Activated CD4-positive, alpha-beta memory T cell treated with anti-CD3 and anti-CD28 coated beads, Interleukin-2, amount 10 ng/mL, durations not matched to agents 7 days and 5 days (primary cell): Measurements from ENCODE around the gene TMPRSS6. TPM values are rescaled to one million over a fixed set of nuclear protein-coding genes. Genes with fewer than 3 reads are reported as not detected.

Experiments used
- CTCF ChIA-PET: fragments of 350-600 bp; sonication (Branson Sonifier 250); formaldehyde crosslinking; loops from one replicate; lab custom pipeline; 2021; ENCODE audit warnings: antibody characterized with exemption, inconsistent platforms; lab: Charles Lee
- POLR2A ChIA-PET: fragments of 350-600 bp; sonication (Branson Sonifier 250); formaldehyde crosslinking; loops from one replicate; lab custom pipeline; 2021; ENCODE audit warnings: antibody characterized with exemption; lab: Charles Lee
- DNase-seq: peaks from one replicate; pipeline ENCODE4 v3.0.0-alpha.2; 2020
- H3K27ac Mint-ChIP-seq: one replicate; pipeline ENCODE4 v1.8.0; 2021; ENCODE audit warnings: mild to moderate bottlenecking, mixed read lengths
- H3K27me3 Mint-ChIP-seq: one replicate; pipeline ENCODE4 v1.8.0; 2021; ENCODE audit warnings: mixed read lengths
- H3K36me3 Mint-ChIP-seq: one replicate; pipeline ENCODE4 v1.8.0; 2021; ENCODE audit warnings: low read depth, mixed read lengths
- H3K4me1 Mint-ChIP-seq: one replicate; pipeline ENCODE4 v1.8.0; 2021; ENCODE audit warnings: mixed read lengths
- H3K4me3 Mint-ChIP-seq: one replicate; pipeline ENCODE4 v1.8.0; 2021; ENCODE audit warnings: mild to moderate bottlenecking, mixed read lengths
- H3K9me3 Mint-ChIP-seq: one replicate; pipeline ENCODE4 v1.8.0; 2021; ENCODE audit warnings: mixed read lengths
- total RNA-seq, 2 experiments: library from RNA; stranded (reverse); gene quantifications; one replicate each; pipeline ENCODE4 v1.2.3, GENCODE V29; 2021

Gene TMPRSS6
- total RNA-seq, 2 experiments from 2014 or later, result 14.0 to 14.7 TPM

DNA sequence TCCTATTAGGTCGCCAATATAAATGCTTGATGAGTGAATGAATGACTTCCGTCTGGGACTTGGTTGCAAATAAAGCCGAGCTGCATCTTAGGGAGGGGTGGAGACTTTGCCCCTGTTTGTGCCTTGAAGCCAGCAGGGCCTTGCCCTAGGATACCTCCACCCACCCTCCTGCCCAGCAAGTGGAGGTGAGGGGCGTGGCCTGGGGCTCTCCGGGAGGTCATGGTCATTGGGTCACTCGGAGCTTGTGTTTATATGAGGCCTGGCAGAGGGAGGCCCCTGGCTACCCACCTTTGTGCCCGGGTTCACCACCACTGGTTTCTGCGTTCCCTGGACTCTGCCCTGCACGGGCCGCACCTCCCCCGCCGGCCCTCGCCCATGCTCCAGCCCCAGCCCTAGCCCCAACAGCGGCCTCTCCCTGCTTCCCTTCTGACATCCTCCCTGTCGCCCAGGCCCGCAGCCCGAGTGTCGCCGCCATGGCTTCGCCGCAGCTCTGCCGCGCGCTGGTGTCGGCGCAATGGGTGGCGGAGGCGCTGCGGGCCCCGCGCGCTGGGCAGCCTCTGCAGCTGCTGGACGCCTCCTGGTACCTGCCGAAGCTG lies 85.7 kb downstream of the TMPRSS6 start:
- CTCF ChIA-PET, result no interaction called here

DNA sequence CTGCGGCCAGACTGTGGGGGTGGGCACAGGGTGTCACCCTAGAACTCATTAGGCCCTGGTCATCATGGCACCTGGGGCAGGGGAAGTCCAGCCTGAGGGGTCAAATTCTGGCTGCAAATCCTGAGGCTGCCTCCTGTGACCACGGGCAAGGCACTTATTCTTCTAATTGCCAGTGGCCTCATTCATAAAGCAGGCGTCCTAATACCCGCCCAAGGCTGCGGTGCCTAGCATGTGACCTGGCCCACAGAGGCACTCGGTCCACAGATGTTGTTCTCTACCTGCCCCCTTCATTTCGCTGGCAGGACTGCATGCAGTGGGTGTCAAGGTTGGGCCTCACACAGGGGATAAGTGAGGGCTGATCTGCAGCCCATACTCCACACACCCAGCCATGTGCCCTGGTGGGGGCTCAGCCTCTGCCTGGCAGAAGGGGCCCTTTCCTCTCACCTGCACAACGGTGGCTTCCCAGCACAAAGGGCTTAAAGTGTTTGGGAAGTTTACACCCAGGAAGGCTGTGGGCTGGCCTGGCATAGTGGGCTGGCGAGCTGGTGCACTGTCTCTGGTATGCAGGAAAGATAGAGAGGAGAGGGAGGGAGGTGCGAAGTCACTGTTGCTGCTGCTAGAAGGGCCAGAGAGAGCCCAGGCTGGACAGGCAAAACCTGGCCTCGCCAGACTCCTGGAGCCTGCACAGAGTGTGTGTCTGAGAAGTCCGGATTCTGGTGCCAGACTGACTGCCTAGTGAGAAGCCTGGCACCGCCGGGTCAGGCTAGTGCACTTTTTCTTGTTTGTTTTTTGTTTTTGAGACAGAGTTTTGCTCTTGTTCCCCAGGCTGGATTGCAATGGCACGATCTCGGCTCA lies 86.8 kb downstream of the TMPRSS6 start:
- Mint-ChIP-seq H3K9me3 (no peaks in the 10 kb centered on the region), H3K36me3 (peaks cover 6% of the 10 kb centered on the region), H3K4me1 (peaks cover 22% of the 10 kb centered on the region), H3K27ac (no peak overlapping the region), H3K27me3 (no peaks in the 10 kb centered on the region), H3K4me3 (no peak overlapping the region)
- POLR2A ChIA-PET, result interaction anchor here (1.1 kb wide), 1 partner anchor 99 kb away, joined by 3 read pairs; no protein-coding TSS in a partner anchor
- CTCF ChIA-PET, result interaction anchor here (1.3 to 2.9 kb wide), 7 partner anchors 10 to 757 kb away, joined by 3 to 13 read pairs (median 3); no protein-coding TSS in a partner anchor
- DNase-seq, result no peak

More for the DNA sequence above, 85.7 kb downstream of the TMPRSS6 start:
- peaks cover 8% of the 10 kb centered on the region for H3K36me3 Mint-ChIP-seq
- no peaks in the 10 kb centered on the region for H3K9me3 Mint-ChIP-seq
- POLR2A ChIA-PET, result no interaction called here
- H3K4me3 Mint-ChIP-seq, result no peak overlapping the region
- no peak for DNase-seq
- H3K27ac Mint-ChIP-seq, result no peak overlapping the region
- peaks cover 20% of the 10 kb centered on the region for H3K4me1 Mint-ChIP-seq
- H3K27me3 Mint-ChIP-seq, result no peaks in the 10 kb centered on the region

DNA sequence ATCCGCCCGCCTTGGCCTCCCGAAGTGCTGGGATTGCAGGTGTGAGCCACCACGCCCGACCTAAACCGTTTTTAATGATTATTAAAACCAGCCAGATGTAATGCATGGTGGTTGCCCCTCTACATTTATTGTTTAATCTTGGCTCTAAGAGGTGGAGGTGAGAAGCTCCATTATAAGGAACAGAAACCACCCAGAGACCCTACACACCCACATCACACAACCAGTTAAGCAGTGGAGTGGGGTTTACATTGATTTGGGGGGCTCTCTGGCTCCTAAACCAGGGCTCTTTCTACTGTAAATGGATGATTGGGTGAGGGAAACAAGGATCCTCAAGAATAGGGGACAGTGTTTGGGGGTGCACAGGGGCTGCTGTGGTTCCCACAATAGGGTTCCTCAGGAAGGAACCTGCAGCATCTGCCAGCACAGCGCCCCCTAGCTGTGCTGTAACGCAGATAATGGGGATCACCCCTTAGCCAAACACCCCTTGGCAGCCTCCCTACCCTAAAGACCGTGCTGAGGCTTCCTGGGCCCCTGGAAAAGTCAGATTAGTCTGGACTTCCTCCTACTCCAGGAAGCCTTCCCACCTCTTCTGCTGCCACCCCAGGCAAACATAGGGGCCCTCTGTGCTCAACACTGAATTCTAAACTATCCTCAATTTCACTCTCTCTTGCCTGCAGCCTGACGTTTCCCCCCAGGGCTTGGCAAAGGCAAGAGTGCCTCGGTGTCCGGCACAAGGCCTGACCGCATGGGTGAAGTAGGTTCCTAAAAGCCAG lies 87.6 kb downstream of the TMPRSS6 start:
- H3K4me1 Mint-ChIP-seq, result peaks cover 22% of the 10 kb centered on the region
- H3K4me3 Mint-ChIP-seq, result peak overlapping the region; percentile 46
- ChIA-PET CTCF (interaction anchor here (0.9 to 2.9 kb wide), 12 partner anchors 8 to 757 kb away, joined by 3 to 13 read pairs (median 3); no protein-coding TSS in a partner anchor), POLR2A (interaction anchor here (1.1 kb wide), 1 partner anchor 100 kb away, joined by 3 read pairs; no protein-coding TSS in a partner anchor)
- H3K9me3 Mint-ChIP-seq, result no peaks in the 10 kb centered on the region
- H3K27me3 Mint-ChIP-seq, result no peaks in the 10 kb centered on the region
- peak; percentile 69 for DNase-seq
- H3K36me3 Mint-ChIP-seq, result peaks cover 5% of the 10 kb centered on the region
- no peak overlapping the region for H3K27ac Mint-ChIP-seq

DNA sequence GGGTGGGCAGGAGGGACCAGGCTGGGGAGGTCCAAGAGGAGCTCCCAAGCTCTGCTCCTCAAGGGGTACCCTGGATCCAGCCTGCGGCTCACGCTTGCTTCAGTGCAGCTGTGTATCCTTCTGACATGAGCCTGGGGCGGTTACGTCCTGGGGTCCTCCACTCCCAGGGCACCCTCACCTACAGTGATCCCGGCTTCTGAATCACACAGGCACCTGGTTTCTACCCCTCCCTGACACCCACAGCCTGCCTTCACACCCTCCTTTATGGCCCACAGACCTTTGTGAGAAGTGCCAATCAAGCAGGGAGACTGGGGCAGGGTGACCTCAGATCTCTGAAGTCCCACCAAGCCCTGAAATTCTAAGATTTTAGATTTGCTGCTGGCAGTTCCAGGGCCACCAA lies 88.5 kb downstream of the TMPRSS6 start:
- H3K27me3 Mint-ChIP-seq, result no peaks in the 10 kb centered on the region
- H3K4me3 Mint-ChIP-seq, result peak overlapping the region; percentile 90
- H3K27ac Mint-ChIP-seq, result no peak overlapping the region
- no peak for DNase-seq
- POLR2A ChIA-PET, result interaction anchor here (1.6 kb wide), 1 partner anchor 129 kb away, joined by 5 read pairs; the partner anchor contains the start of gene IL2RB
- no peaks in the 10 kb centered on the region for H3K9me3 Mint-ChIP-seq
- peaks cover 22% of the 10 kb centered on the region for H3K4me1 Mint-ChIP-seq
- CTCF ChIA-PET, result interaction anchor here (0.6 to 3.1 kb wide), 15 partner anchors 8 to 756 kb away, joined by 3 to 14 read pairs (median 3); no protein-coding TSS in a partner anchor
- H3K36me3 Mint-ChIP-seq, result peaks cover 5% of the 10 kb centered on the region

DNA sequence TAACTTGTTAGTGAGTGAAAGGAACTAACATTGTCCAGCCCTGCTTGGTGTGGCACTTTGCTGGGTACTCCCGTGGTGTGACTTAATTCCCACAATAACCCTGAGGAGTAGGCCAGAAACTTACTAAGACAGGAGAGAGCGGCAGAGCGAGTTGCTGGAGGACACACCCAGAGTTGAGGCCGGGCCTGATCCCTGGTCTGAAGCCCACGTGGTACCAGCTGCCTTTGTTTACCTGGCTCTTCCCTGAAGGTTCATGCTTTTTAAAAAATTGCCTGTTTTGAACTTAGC lies 89.4 kb downstream of the TMPRSS6 start:
- Mint-ChIP-seq H3K27ac (peak overlapping the region; percentile 74), H3K9me3 (no peaks in the 10 kb centered on the region), H3K4me3 (peak overlapping the region; percentile 90), H3K4me1 (peaks cover 22% of the 10 kb centered on the region), H3K36me3 (peaks cover 2% of the 10 kb centered on the region), H3K27me3 (no peaks in the 10 kb centered on the region)
- ChIA-PET POLR2A (interaction anchor here (0.9 to 2.0 kb wide), 5 partner anchors 60 to 244 kb away, joined by 3 to 5 read pairs (median 4); partner anchors contain the start of genes IFT27 and IL2RB), CTCF (interaction anchor here (0.8 to 3.1 kb wide), 7 partner anchors 12 to 177 kb away, joined by 3 to 14 read pairs (median 3); no protein-coding TSS in a partner anchor)
- DNase-seq, result no peak

DNA sequence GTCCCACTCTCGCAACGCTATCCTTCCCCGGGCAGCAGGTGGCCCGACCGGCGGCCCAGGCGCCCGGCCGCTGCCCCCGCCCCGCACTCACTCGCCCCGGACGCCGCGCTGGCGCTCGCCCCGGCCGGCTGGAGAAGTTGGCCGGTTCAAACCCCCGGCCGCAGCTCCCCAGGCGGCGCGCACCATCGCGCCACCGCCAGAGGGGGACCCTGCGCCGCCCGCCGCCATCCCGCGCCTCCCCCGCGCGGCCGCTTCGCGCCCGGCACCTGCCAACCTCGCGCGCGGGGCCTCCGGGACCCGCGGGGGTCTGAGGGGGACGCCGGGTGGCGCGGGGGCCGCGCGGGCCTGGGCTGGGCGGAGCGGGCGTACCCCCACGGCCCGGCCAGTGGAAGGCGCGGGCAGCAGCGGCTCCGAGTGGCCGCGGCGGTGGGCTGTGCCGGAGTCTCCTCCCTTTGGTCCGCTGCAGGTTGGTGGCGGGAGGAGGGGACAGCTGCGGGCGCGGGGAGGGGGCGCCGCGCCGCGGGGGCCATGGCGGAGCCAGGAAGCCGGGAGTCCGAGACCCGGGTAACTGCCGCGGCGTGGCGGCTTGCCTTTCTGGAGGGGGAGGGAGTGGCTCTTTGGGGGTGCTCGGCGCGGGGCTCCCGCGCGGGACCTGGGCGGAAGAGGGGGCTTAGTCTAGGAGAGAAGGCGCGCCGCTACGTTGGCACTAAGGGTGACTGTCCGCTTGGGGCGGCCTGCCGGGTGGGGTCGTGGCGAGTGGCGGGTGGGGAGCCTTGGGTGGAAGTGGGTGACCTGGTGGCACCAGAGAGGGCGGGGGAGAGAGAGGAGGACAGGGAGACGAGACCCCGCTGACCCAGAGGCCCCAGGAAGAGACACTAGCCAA lies 90.0 kb downstream of the TMPRSS6 start, which contains the start of the genes MPST and TST:
TSS of gene MPST (plus strand) at position 434 of the 883 bp plus-strand sequence. CDS start at position 529, 95 bp downstream.
TSS of gene TST (minus strand) at position 139 of the 883 bp plus-strand sequence. CDS start 715 bp downstream, outside the sequence.
- peak within 1 kb of the TSS; percentile 90 for H3K4me3 Mint-ChIP-seq
- peak within 1 kb of the TSS; percentile 74 for H3K27ac Mint-ChIP-seq
- no peaks in the 10 kb centered on the region for H3K36me3 Mint-ChIP-seq
- H3K4me1 Mint-ChIP-seq, result peaks cover 20% of the 10 kb centered on the region
- H3K9me3 Mint-ChIP-seq, result no peaks in the 10 kb centered on the region
- H3K27me3 Mint-ChIP-seq, result no peaks in the 10 kb centered on the region
- ChIA-PET CTCF (interaction anchor here (0.6 to 3.1 kb wide), 9 partner anchors 17 to 178 kb away, joined by 3 to 14 read pairs (median 3); no protein-coding TSS in a partner anchor), POLR2A (interaction anchor here (0.8 to 2.0 kb wide), 7 partner anchors 60 to 243 kb away, joined by 3 to 6 read pairs (median 4); partner anchors contain the start of genes IFT27 and IL2RB)
- DNase-seq, result peak; percentile 63

DNA sequence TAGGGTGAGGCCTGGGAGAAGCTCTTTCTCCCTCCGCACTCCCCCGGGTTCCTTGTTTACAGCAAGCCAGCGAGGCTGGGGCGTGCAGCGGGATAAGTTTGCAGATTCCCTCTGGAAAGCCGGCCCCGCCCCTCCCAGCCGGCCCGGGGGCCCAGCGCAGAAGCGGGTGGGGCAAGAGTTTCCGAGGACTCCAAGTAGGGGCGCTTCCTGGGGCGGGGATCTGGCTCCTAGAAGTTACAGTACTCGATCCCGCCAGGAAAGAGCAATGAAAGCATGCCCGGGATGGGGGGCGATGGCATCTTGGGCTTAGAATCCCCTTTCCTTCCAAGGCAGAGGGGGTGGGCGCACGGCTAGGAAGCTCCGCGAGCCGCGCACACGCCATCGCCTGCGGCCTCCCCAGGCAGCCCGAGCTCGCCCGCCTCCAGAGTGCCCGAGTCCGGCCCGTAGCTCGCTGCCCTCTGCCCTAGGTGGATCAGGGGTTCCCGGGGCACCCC lies 90.7 kb downstream of the TMPRSS6 start:
- no peak for DNase-seq
- H3K27me3 Mint-ChIP-seq, result no peaks in the 10 kb centered on the region
- peak overlapping the region; percentile 74 for H3K4me3 Mint-ChIP-seq
- H3K27ac Mint-ChIP-seq, result no peak overlapping the region
- ChIA-PET CTCF (interaction anchor here (0.6 to 3.1 kb wide), 5 partner anchors 17 to 165 kb away, joined by 3 to 14 read pairs (median 3); no protein-coding TSS in a partner anchor), POLR2A (interaction anchor here (0.8 to 2.0 kb wide), 4 partner anchors 103 to 243 kb away, joined by 4 to 6 read pairs (median 4); partner anchors contain the start of gene IFT27)
- no peaks in the 10 kb centered on the region for H3K9me3 Mint-ChIP-seq
- peaks cover 20% of the 10 kb centered on the region for H3K4me1 Mint-ChIP-seq
- no peaks in the 10 kb centered on the region for H3K36me3 Mint-ChIP-seq

DNA sequence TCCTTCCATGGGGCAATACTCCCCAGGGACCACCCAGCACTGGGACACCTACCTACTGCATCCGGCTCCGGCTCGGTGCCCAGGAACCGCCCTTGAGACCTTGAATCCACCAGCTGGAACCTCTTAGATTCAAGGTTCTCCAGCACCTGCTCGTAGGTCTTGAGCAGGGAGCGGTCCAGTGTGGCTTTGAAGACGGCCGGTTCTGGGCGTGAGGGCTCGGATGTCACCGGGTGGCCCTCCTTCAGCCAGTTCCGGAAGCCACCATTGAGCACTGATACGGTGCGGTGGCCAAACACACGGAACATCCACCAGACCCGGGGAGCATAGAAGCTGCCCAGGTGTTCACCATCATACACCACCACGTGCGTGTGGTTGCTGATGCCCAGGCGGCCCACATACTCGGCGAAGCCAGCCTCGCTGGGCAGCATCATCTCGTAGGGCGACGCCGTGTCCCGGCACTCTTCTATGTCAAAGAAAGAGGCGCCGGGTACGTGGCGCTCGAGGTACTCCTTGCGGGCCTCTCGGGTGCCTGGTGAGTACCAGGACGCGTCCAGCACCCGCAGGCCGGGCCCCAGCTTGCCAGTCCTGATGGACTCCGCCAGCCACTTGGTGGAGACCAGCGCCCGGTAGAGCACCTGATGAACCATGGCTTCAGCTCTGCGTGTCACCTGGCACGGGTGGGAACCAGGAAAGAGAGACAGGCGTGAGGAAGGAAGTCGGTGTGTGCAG lies 91.3 kb downstream of the TMPRSS6 start:
- Mint-ChIP-seq H3K36me3 (no peaks in the 10 kb centered on the region), H3K27me3 (no peaks in the 10 kb centered on the region), H3K4me3 (peak overlapping the region; percentile 74), H3K27ac (no peak overlapping the region), H3K9me3 (no peaks in the 10 kb centered on the region), H3K4me1 (peaks cover 20% of the 10 kb centered on the region)
- no peak for DNase-seq
- ChIA-PET CTCF (interaction anchor here (0.6 to 3.1 kb wide), 5 partner anchors 18 to 165 kb away, joined by 3 to 14 read pairs (median 3); no protein-coding TSS in a partner anchor), POLR2A (interaction anchor here (0.8 to 2.0 kb wide), 4 partner anchors 104 to 242 kb away, joined by 3 to 6 read pairs (median 4); partner anchors contain the start of genes IFT27 and NCF4)

DNA sequence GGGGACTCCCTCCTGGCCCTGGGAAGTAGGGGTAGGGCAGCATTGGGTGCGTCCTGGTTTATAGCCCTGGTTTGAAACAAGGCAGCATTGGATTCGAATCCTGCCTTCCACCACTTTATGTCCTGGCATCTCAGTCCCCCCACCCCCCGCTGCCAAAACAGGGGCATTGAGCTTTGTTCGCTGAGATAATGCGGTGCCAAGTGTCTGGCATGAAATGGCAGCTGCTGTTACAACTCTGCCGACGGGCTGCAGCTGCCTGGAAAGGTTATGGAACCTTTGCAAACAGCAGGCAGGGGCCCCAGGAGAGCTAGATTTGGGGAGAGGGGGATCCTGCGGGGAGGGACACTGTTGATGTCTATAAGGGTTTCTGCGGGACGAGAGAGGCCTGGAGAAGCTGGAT lies 92.2 kb downstream of the TMPRSS6 start:
- Mint-ChIP-seq H3K4me1 (peaks cover 20% of the 10 kb centered on the region), H3K27me3 (no peaks in the 10 kb centered on the region), H3K4me3 (no peak overlapping the region), H3K9me3 (no peaks in the 10 kb centered on the region), H3K27ac (no peak overlapping the region), H3K36me3 (no peaks in the 10 kb centered on the region)
- no peak for DNase-seq
- POLR2A ChIA-PET, result interaction anchor here (0.9 kb wide), 1 partner anchor 157 kb away, joined by 3 read pairs; the partner anchor contains the start of gene NCF4
- CTCF ChIA-PET, result no interaction called here

DNA sequence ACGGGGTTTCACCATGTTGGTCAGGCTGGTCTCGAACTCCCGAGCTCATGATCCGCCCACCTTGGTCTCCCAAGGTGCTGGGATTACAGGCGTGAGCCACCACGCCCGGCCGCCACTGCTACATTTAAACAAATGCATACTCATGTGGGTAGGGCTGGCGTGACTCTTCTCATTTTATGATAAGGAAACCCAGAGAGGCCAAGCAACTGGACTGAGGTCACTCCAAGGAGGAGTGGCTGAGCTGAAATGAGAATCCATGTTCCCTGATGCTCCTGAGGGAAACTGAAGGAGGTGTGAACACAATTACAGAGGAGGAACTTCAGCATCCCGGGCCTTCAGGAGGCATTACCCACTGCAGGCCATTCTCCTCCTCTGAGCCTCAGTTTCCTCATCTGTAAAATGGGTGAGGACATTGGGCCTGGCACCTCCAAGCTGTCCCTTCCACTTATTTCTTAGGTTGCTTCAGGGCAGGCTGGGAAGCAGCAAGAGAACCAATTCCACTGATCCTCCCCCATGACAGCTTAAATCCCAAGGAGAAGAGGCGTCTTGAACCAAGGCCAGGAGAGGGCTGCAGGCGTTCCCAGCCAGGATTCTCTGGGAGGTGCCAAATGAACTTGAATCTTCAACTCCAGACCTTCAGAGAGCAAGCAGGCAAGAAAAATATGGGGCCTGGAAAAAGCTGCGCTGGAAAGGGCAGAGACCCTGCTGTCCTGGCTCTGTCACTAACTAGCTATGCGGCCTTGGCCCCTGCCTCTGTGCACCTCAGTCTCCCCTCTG lies 93.2 kb downstream of the TMPRSS6 start:
- no peaks in the 10 kb centered on the region for H3K27me3 Mint-ChIP-seq
- peaks cover 16% of the 10 kb centered on the region for H3K4me1 Mint-ChIP-seq
- no peaks in the 10 kb centered on the region for H3K36me3 Mint-ChIP-seq
- no peak for DNase-seq
- no peak overlapping the region for H3K27ac Mint-ChIP-seq
- H3K9me3 Mint-ChIP-seq, result no peaks in the 10 kb centered on the region
- POLR2A ChIA-PET, result interaction anchor here (0.6 to 1.1 kb wide), 3 partner anchors 9 to 39 kb away, joined by 3 to 4 read pairs (median 3); a partner anchor contains a TSS
- CTCF ChIA-PET, result interaction anchor here (0.7 to 1.5 kb wide), 2 partner anchors 12 to 237 kb away, joined by 5 read pairs; no protein-coding TSS in a partner anchor
- no peak overlapping the region for H3K4me3 Mint-ChIP-seq
